Smooth muscle cell (in vitro differentiated cells): ENCODE measurements around the gene TXNDC8. TPM values are rescaled to one million over a fixed set of nuclear protein-coding genes. Genes with fewer than 3 reads are reported as not detected.

ENCODE experiments used
- DNase-seq: peaks from one replicate; lab custom pipeline; 2025; ENCODE audit not compliant: unreplicated experiment; lab: John Stamatoyannopoulos, UW
- H2AFZ ChIP-seq: fragments of 200-600 bp; sonication (generic); 2 replicates; pipeline ENCODE4 v1.6.0; 2016; ENCODE audit warnings: antibody characterized with exemption, low read depth, mild to moderate bottlenecking
- H3F3A ChIP-seq: fragments of 200-600 bp; sonication (generic); 2 replicates; pipeline ENCODE4 v1.6.0; 2017; ENCODE audit warnings: antibody characterized with exemption, low read depth
- H3K27ac ChIP-seq: fragments of 200-600 bp; sonication (generic); 2 replicates; pipeline ENCODE4 v1.5.1; 2016; ENCODE audit warnings: low read depth, mild to moderate bottlenecking
- H3K27me3 ChIP-seq: fragments of 200-600 bp; sonication (generic); 2 replicates; pipeline ENCODE4 v1.6.1; 2016; ENCODE audit warnings: low read depth, mild to moderate bottlenecking
- H3K36me3 ChIP-seq: fragments of 200-600 bp; sonication (generic); 2 replicates; pipeline ENCODE4 v1.5.1; 2016; ENCODE audit warnings: low read depth
- H3K4me1 ChIP-seq: fragments of 200-600 bp; sonication (generic); 2 replicates; pipeline ENCODE4 v1.5.1; 2016; ENCODE audit warnings: low read depth
- H3K4me2 ChIP-seq: fragments of 200-600 bp; sonication (generic); 2 replicates; pipeline ENCODE4 v1.6.0; 2016; ENCODE audit warnings: mild to moderate bottlenecking
- H3K4me3 ChIP-seq: fragments of 200-600 bp; sonication (generic); 2 replicates; pipeline ENCODE4 v1.5.1; 2016; ENCODE audit warnings: mild to moderate bottlenecking
- H3K79me2 ChIP-seq: fragments of 200-600 bp; sonication (generic); 2 replicates; pipeline ENCODE4 v1.6.0; 2016; ENCODE audit warnings: low read depth, mild to moderate bottlenecking
- H3K9ac ChIP-seq: fragments of 200-600 bp; sonication (generic); 2 replicates; pipeline ENCODE4 v1.6.0; 2016; ENCODE audit warnings: low read depth
- H3K9me3 ChIP-seq: fragments of 200-600 bp; sonication (generic); replicated peaks from 2 replicates; pipeline ENCODE4 v1.5.1; 2016; ENCODE audit warnings: low read depth
- H4K20me1 ChIP-seq: fragments of 200-600 bp; sonication (generic); 2 replicates; pipeline ENCODE4 v1.6.0; 2016; ENCODE audit warnings: low read depth
- CTCF ChIP-seq: fragments of 200-600 bp; sonication (generic); IDR thresholded peaks from 2 replicates; pipeline ENCODE4 v1.5.1; 2017; ENCODE audit warnings: borderline replicate concordance, mild to moderate bottlenecking, antibody characterized with exemption; ENCODE audit not compliant: insufficient read depth, poor library complexity, severe bottlenecking
- WGBS: methylation state at CpG from one replicate; pipeline ENCODE4 v1.1.7; 2016; ENCODE audit warnings: low lambda C conversion rate; 5-methylcytosine and 5-hydroxymethylcytosine counted together
- polyA plus RNA-seq: library from polyadenylated mRNA; unstranded; fragments of >200 nt; fragmentation: Nextera tagmentation; extraction: Ambion mirVana; gene quantifications from 2 replicates; pipeline ENCODE4 v1.2.1, GENCODE V29; 2016
- total RNA-seq: library from RNA; depleted of rRNA; stranded (reverse); fragments of >200 nt; gene quantifications from 2 replicates; pipeline ENCODE4 v1.2.3, GENCODE V29; 2014

TXNDC8 gene
- total and polyA plus RNA-seq, 2 experiments from 2014 or later: not detected

GRCh38 chr9:110282739-110283081, 55.0 kb downstream of the TXNDC8 start:
- WGBS: 94% methylated on average over 6 of the region's 6 CpGs
- Histone ChIP-seq H3K36me3 (no peaks in the 10 kb centered on the region), H3K4me2 (no peak overlapping the region), H3K79me2 (no peaks in the 10 kb centered on the region), H4K20me1 (no peaks in the 10 kb centered on the region), H2AFZ (no peak overlapping the region), H3F3A (no peaks in the 10 kb centered on the region), H3K9ac (no peak overlapping the region), H3K4me1 (no peaks in the 10 kb centered on the region), H3K27ac (no peak overlapping the region), H3K27me3 (no peaks in the 10 kb centered on the region), H3K4me3 (no peak overlapping the region), H3K9me3 (no peaks in the 10 kb centered on the region)
- DNase-seq: no peak
- TF ChIP-seq CTCF: no peak

GRCh38 chr9:110282018-110282738, 55.5 kb downstream of the TXNDC8 start:
- Histone ChIP-seq H3F3A (peaks cover 3% of the 10 kb centered on the region), H3K4me2 (no peak overlapping the region), H3K36me3 (no peaks in the 10 kb centered on the region), H2AFZ (no peak overlapping the region), H3K4me3 (no peak overlapping the region), H3K9ac (no peak overlapping the region), H3K79me2 (no peaks in the 10 kb centered on the region), H4K20me1 (no peaks in the 10 kb centered on the region), H3K9me3 (no peaks in the 10 kb centered on the region), H3K27me3 (no peaks in the 10 kb centered on the region), H3K4me1 (peaks cover 4% of the 10 kb centered on the region), H3K27ac (no peak overlapping the region)
- 83% methylated on average over 4 of the region's 4 CpGs for WGBS
- no peak for TF ChIP-seq CTCF
- no peak for DNase-seq

DNA sequence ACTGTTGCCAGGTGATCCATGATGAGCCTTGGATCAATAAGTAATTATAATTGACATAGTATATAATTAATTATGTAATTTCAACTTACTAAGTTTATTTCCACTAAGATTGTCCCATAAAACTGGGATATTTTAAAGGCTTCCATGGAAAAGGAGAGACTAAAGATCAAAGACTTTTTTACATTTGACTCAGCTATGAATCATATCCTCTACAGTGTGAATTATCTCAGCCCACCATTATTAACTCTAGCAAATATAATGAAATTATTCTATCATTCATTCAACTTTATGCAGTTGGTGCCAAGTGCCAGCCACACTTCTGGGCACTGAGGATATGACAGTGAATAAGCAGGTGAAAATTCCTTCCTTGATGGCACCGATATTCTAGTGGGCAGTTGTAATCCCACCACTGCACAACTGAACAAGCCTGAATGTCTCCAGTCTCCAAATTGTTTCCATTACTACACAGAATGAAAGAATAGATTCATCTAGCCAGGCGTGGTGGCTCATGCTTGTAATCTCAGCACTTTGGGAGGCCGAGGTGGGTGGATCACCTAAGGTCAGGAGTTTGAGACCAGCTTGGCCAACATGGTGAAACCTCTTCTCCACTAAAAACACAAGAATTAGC, 59.5 kb downstream of the TXNDC8 start:
- H3F3A ChIP-seq: peaks cover 3% of the 10 kb centered on the region
- H2AFZ ChIP-seq: no peak overlapping the region
- H3K4me1 ChIP-seq: peaks cover 7% of the 10 kb centered on the region
- no peak overlapping the region for H3K4me3 ChIP-seq
- no peak overlapping the region for H3K9ac ChIP-seq
- TF ChIP-seq CTCF: no peak
- peak overlapping the region; percentile 55 for H3K27ac ChIP-seq
- no peaks in the 10 kb centered on the region for H3K79me2 ChIP-seq
- no peaks in the 10 kb centered on the region for H3K27me3 ChIP-seq
- no peaks in the 10 kb centered on the region for H4K20me1 ChIP-seq
- no peaks in the 10 kb centered on the region for H3K36me3 ChIP-seq
- DNase-seq: no peak
- 54% methylated on average over 3 of the region's 3 CpGs for WGBS
- no peak overlapping the region for H3K4me2 ChIP-seq
- no peaks in the 10 kb centered on the region for H3K9me3 ChIP-seq

DNA sequence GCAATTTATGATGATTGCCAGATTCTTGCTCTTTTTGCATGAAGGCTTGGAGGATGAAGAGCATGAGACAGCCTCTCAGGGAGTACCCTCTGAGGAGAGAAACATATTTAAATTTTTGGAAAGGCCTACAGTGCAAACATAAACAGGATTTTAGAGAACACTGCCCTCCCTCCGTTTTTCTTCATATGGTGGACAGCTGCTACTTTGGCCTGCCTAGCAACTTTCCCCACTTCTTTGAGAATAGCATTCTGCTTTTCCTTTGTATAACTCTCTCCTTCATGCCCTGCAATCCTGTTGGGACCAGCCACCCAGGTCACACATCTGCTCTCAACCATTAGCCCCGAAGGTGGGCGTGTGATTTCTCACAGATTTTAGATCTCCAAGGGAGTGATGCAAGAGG, 60.9 kb downstream of the TXNDC8 start:
- no peaks in the 10 kb centered on the region for H3K27me3 ChIP-seq
- H3K4me3 ChIP-seq: no peak overlapping the region
- no peak for DNase-seq
- no peak overlapping the region for H3K9ac ChIP-seq
- H3K79me2 ChIP-seq: no peaks in the 10 kb centered on the region
- 84% methylated on average over 3 of the region's 3 CpGs for WGBS
- peaks cover 3% of the 10 kb centered on the region for H3F3A ChIP-seq
- no peaks in the 10 kb centered on the region for H3K9me3 ChIP-seq
- no peak for TF ChIP-seq CTCF
- peaks cover 7% of the 10 kb centered on the region for H3K4me1 ChIP-seq
- H3K27ac ChIP-seq: no peak overlapping the region
- H2AFZ ChIP-seq: no peak overlapping the region
- H3K36me3 ChIP-seq: no peaks in the 10 kb centered on the region
- H4K20me1 ChIP-seq: no peaks in the 10 kb centered on the region
- no peak overlapping the region for H3K4me2 ChIP-seq
